ENCODE measurements around the gene WNT3A. TPM values are rescaled to one million over a fixed set of nuclear protein-coding genes. Genes with fewer than 3 reads are reported as not detected.

WNT3A gene
- total RNA-seq, 4 donors from 2014 or later = not detected

- in situ Hi-C loops (cut with MboI; ENCODE audit: low pct_ligation_motif_present in 1 of 4, low pct_unique_long_range_greater_than_20kb in 1 of 4, low sequenced_read_pairs in 3 of 4) (no loop called here), intact Hi-C loops (cut with DNase I; ENCODE audit: low total_unique reads) (no loop called here)
- Histone ChIP-seq H3K27ac (no peak overlapping the region), H3K9me3 (peaks cover 3 to 4% of the 10 kb centered on the region in 2 donors), H3K4me3 (no peak overlapping the region), H3K4me1 (peaks cover 0 to 10% (median 2%) of the 10 kb centered on the region in 4 donors), H3K36me3 (no peaks in the 10 kb centered on the region), H3K27me3 (peaks cover 64% of the 10 kb centered on the region)
- TF ChIP-seq EP300 (IDR thresholded peaks at IDR 0.05; ENCODE audit: low read depth) (no peak), POLR2AphosphoS5 (IDR thresholded peaks at IDR 0.05) (no peak), POLR2A (IDR thresholded peaks at IDR 0.05) (no peak), CTCF (IDR thresholded peaks at IDR 0.05) (no peak)
- 80 to 95% methylated on average over 2 to 3 of the region's 3 CpGs for WGBS, 2 donors (ENCODE audit: low coverage in 1 of 2)
- no peak for DNase-seq
Observed at GRCh38 chr1:228002792-228003191, 4.0 kb upstream of the WNT3A start.

DNA sequence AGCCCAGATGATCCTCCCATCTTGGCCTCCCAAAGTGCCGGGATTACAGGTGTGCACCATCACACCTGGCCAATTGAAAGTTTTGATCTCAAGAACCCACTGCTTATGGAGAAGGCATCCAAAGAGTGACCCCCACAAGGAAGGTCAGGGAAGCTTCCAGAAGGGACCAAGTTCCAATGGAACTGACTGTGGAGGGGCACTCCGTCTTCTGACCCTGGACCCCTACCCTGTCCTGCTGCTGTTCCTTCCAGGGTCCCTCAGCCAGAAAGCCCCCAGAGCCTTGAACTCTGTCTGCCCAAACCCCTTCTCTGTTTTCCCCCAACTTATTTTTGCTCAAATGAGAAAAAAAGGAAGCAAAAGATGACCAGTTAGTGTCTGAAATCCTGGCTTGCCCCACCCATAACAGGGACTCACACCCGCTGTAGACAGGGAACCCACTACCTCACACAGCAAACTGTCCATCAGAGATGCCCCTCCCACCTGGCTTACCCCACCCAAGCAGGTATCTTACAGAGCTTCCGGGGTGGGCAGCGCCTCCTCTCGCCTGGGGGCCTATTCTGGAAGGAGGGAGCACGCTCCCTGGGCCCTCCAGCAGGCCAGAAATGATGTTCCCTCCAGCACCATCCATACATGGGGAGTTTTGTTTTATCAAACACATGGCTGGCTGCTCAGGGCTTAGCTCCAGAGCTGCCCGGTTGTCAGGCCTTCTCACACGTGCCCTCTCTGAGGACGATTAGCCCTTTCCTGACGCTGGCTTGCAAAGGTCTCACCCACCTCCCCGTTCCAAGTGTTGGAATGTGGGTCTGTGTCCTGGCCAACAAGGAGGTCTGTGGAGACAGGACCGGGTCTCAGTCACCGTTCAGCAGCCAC, 3.1 kb upstream of the WNT3A start:
- TF ChIP-seq POLR2A (IDR thresholded peaks at IDR 0.05) (no peak), CTCF (IDR thresholded peaks at IDR 0.05) (no peak), EP300 (IDR thresholded peaks at IDR 0.05; ENCODE audit: low read depth) (no peak), POLR2AphosphoS5 (IDR thresholded peaks at IDR 0.05) (no peak)
- Histone ChIP-seq H3K36me3 (no peaks in the 10 kb centered on the region), H3K9me3 (no peaks in the 10 kb centered on the region), H3K4me3 (no peak overlapping the region), H3K27me3 (peaks cover 73% of the 10 kb centered on the region), H3K4me1 (peaks cover 0 to 10% (median 2%) of the 10 kb centered on the region in 4 donors), H3K27ac (no peak overlapping the region)
- intact Hi-C loops (cut with DNase I; ENCODE audit: low total_unique reads) (no loop called here), in situ Hi-C loops (cut with MboI; ENCODE audit: low pct_ligation_motif_present in 1 of 4, low pct_unique_long_range_greater_than_20kb in 1 of 4, low sequenced_read_pairs in 3 of 4) (no loop called here)
- WGBS, 2 donors (ENCODE audit: low coverage in 1 of 2) = 52% methylated on average over 14 of the region's 14 CpGs; no CpG with 5 or more reads in 1 of the 2 donors
- no peak for DNase-seq

DNA sequence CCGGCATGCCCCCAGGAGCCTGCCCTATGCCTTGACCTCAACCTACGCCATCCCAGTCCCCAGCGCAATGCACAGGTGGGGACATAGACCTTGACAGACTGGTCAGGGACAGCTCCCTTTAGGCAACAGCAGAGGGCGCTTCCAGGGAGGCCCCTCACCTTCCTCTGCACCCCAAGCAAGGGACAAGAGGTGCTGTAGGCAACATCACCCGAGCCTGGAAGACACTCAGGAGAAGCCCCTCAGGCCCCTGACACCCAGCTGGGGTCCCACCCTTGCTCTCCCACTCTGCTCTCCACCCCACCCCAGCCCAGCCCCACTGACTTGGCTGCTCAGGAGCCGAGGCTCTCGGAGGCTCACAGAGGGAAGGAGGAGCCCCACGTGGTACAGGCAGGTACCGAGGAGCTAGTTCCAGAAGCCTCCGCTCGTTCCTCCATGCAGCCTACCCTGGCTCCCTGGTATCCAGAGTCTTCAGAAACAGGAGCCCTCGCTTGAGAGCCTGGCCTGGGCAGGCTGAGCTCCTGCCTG, 2.4 kb upstream of the WNT3A start:
- no peak overlapping the region for H3K4me3 ChIP-seq
- 13% methylated on average over 11 of the region's 12 CpGs; no CpG with 5 or more reads in 1 of the 2 donors for WGBS, 2 donors (ENCODE audit: low coverage in 1 of 2)
- H3K36me3 ChIP-seq = no peaks in the 10 kb centered on the region
- H3K27ac ChIP-seq = no peak overlapping the region
- TF ChIP-seq CTCF (IDR thresholded peaks at IDR 0.05) (peak in 3 of 5 experiments; percentile 21 to 37 (median 28)), POLR2AphosphoS5 (IDR thresholded peaks at IDR 0.05) (no peak)
- in situ Hi-C loops (cut with MboI; ENCODE audit: low pct_ligation_motif_present in 1 of 4, low pct_unique_long_range_greater_than_20kb in 1 of 4, low sequenced_read_pairs in 3 of 4) = no loop called here
- peaks cover 80% of the 10 kb centered on the region for H3K27me3 ChIP-seq
- H3K9me3 ChIP-seq = no peaks in the 10 kb centered on the region
- DNase-seq = no peak
- intact Hi-C loops (cut with DNase I; ENCODE audit: low total_unique reads) = no loop called here
- peaks cover 0 to 10% (median 2%) of the 10 kb centered on the region in 4 donors for H3K4me1 ChIP-seq

DNA sequence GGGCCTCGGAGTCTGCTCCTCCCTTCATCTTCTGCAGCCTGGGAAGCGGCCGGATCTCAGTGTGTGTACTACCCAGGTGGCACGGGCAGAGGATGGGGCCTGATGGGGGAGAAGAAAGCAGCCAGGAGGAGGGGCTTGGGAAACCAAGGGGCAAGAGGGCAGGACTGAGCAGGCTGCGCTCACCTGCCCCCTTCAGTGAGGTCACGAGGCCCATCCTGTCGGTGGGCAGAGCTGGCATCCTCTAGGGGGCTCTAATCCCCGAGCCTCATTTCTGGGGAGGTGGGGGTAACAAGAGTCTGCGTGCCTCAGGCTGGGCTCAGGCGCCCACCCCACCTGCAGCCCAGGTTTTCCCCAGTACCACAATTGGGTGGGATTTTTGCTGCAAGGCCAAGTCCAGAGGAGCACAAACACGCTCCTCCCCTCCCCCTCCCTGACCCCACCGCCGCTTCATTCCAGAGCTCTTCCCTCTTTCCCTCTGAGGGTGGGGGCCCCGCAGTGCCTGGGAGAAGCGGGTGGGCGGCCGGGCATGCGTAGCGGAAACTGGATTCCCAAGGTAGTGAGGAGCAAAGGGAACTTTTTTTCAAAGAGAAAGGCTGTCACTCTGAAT, 1.8 kb upstream of the WNT3A start:
- in situ Hi-C loops (cut with MboI; ENCODE audit: low pct_ligation_motif_present in 1 of 4, low pct_unique_long_range_greater_than_20kb in 1 of 4, low sequenced_read_pairs in 3 of 4) (no loop called here), intact Hi-C loops (cut with DNase I; ENCODE audit: low total_unique reads) (no loop called here)
- peaks cover 86% of the 10 kb centered on the region for H3K27me3 ChIP-seq
- H3K36me3 ChIP-seq = no peaks in the 10 kb centered on the region
- H3K27ac ChIP-seq = no peak overlapping the region
- no peaks in the 10 kb centered on the region for H3K9me3 ChIP-seq
- 24% methylated on average over 17 of the region's 19 CpGs; no CpG with 5 or more reads in 1 of the 2 donors for WGBS, 2 donors (ENCODE audit: low coverage in 1 of 2)
- no peak for TF ChIP-seq CTCF (IDR thresholded peaks at IDR 0.05)
- TF ChIP-seq POLR2A (IDR thresholded peaks at IDR 0.05) = no peak
- no peak overlapping the region for H3K4me3 ChIP-seq
- H3K4me1 ChIP-seq = peaks cover 0 to 14% (median 2%) of the 10 kb centered on the region in 4 donors
- DNase-seq = no peak

All from transverse colon (tissue), 4 donors.